Loucy (cell line): ENCODE measurements around the gene MARVELD2.

Source experiments
- CTCF ChIP-seq: fragments of 200-600 bp; sonication (generic); conservative IDR thresholded peaks from 2 replicates; pipeline ENCODE4 v1.5.1; 2014; ENCODE audit warnings: mild to moderate bottlenecking, antibody characterized with exemption, low read length
- EZH2phosphoT487 ChIP-seq: fragments of 200-600 bp; IDR thresholded peaks from 2 replicates; pipeline ENCODE4 v1.6.1; 2018; ENCODE audit warnings: antibody characterized with exemption, mild to moderate bottlenecking, moderate library complexity, borderline replicate concordance

DNA sequence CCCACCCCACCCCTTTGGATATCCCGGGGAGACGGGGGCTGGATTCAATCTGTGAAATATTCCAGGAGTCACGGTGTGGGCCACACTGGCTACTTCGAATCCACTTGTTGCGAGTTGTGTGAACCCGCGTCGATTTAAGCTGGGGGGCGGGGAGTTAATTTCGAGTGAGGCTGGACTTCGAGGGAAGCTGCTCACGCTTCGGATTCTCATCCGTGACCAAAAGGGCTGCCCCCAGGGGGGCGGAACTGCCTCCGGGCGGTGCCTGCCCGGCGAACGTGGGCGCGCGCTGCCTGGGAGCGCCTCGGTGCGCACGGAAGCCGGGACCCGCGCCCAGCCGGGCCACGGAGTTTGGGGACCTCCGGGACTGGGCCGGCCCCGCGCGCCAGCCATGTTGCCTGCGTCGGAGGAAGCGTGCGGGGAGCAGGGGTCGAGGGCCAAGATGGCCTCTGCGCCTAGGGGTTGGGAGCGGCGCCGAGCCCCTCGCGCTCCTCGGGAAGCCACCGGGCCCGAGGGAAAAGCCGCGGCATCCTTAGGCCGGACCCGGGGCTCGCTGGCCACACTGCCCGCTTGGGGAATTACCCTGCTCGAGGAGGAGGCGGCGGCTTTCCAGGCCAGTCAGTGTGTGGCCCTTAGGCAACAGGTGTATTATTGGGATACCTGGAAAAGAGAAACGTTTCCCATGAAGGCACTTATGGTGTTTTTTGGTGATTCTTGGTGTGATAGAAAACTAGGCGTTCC lies 78.6 kb downstream of the MARVELD2 start:
- no peak for TF ChIP-seq CTCF
- TF ChIP-seq EZH2phosphoT487, result no peak
